Esophagus squamous epithelium (tissue), 4 donors: Measurements from ENCODE around the gene HS6ST2.

Source experiments
- POLR2A ChIP-seq, 4 donors: fragments of 450-650 bp; IDR thresholded peaks; one replicate each; pipeline ENCODE4 v1.6.1; 2017; ENCODE audit warnings: antibody characterized with exemption in 4 of 4, mild to moderate bottlenecking in 4 of 4, moderate library complexity in 3 of 4
- TF ChIP-seq, protein P1 (sequence below), 6 experiments: fragments of 450-650 bp in 4 of 6; fragments of 200-600 bp in 2 of 6; sonication (generic) in 2 of 6; IDR thresholded peaks; one replicate each; pipeline ENCODE4 v1.5.1; 2016 to 2019; ENCODE audit warnings: antibody characterized with exemption in 6 of 6, mild to moderate bottlenecking in 4 of 6, moderate library complexity in 4 of 6

DNA sequence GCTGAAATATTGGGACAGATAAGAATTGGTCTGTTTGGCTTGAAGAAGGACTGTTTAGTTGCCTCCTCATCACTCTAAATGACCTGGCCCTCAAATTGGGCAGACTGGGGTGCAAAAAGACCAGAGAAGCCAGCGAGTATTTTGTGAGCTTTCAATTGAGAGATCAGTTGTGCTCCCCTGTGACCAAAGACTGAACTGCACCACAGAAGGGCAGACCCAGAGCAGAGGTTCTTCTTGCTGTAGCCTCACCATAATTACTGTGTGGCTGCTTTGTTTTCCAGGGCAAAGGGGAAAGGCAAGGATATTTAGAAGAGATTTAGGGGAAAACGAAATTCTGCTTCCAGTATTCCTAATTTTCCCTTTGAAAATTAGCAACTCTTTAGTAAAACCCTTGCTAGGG, 365.5 kb downstream of the HS6ST2 start:
- no peak for TF ChIP-seq POLR2A (IDR thresholded peaks at IDR 0.05)
- TF ChIP-seq, protein P1, sequence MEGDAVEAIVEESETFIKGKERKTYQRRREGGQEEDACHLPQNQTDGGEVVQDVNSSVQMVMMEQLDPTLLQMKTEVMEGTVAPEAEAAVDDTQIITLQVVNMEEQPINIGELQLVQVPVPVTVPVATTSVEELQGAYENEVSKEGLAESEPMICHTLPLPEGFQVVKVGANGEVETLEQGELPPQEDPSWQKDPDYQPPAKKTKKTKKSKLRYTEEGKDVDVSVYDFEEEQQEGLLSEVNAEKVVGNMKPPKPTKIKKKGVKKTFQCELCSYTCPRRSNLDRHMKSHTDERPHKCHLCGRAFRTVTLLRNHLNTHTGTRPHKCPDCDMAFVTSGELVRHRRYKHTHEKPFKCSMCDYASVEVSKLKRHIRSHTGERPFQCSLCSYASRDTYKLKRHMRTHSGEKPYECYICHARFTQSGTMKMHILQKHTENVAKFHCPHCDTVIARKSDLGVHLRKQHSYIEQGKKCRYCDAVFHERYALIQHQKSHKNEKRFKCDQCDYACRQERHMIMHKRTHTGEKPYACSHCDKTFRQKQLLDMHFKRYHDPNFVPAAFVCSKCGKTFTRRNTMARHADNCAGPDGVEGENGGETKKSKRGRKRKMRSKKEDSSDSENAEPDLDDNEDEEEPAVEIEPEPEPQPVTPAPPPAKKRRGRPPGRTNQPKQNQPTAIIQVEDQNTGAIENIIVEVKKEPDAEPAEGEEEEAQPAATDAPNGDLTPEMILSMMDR (IDR thresholded peaks at IDR 0.05) = peak in 4 of 6 experiments; percentile 10 to 38 (median 20)
